Effector memory CD4-positive, alpha-beta T cell (primary cell): ENCODE results near the gene CINP.

Experiments used
- DNase-seq, 3 donors: peaks; one replicate each; pipeline ENCODE4 v3.0.0-alpha.2; 2020
- H3K27ac ChIP-seq: 2 replicates; pipeline ENCODE4 v1.7.0; 2013; ENCODE audit warnings: mild to moderate bottlenecking, low read length, moderate library complexity; ENCODE audit not compliant: insufficient read depth, poor library complexity, severe bottlenecking
- H3K27me3 ChIP-seq: replicated peaks from 2 replicates; pipeline ENCODE4 v1.7.0; 2013; ENCODE audit warnings: mild to moderate bottlenecking, low read length; ENCODE audit not compliant: insufficient read depth, control insufficient read depth, poor library complexity, severe bottlenecking
- H3K36me3 ChIP-seq: 2 replicates; pipeline ENCODE4 v1.7.0; 2013; ENCODE audit warnings: mild to moderate bottlenecking, low read length, moderate library complexity; ENCODE audit not compliant: control insufficient read depth, insufficient read depth
- H3K4me1 ChIP-seq: 2 replicates; pipeline ENCODE4 v1.7.0; 2013; ENCODE audit warnings: low read length, mild to moderate bottlenecking; ENCODE audit not compliant: control insufficient read depth, insufficient read depth, poor library complexity, severe bottlenecking
- H3K4me3 ChIP-seq: 2 replicates; pipeline ENCODE4 v1.7.0; 2013; ENCODE audit warnings: low read length, low read depth, mild to moderate bottlenecking; ENCODE audit not compliant: insufficient read depth, poor library complexity, severe bottlenecking
- H3K9me3 ChIP-seq: 2 replicates; pipeline ENCODE4 v1.7.0; 2013; ENCODE audit warnings: mild to moderate bottlenecking, low read length, moderate library complexity; ENCODE audit not compliant: control insufficient read depth

CINP gene

DNA sequence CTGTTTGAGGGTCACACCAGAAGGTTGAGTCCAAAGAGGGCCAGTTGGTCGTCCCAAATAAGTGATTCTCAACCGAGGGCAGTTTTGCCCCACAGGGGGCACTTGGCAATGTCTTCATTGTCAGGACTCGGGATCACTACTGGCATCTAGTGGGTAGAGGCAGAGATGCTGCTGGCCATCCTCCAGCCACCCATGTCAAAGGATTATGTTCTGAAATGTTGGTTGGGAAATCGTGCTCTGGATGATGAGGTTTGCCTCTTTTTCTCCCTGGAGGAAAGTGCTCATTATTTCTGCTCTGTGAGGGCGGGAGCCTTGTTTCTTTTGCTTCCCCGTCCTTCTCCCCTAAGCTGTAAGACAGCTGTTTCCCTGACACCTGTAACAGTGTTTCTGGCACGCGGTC, 39.6 kb downstream of the CINP start:
- Histone ChIP-seq H3K27me3 (no peaks in the 10 kb centered on the region), H3K27ac (no peak overlapping the region), H3K9me3 (no peaks in the 10 kb centered on the region), H3K4me1 (peaks cover 19% of the 10 kb centered on the region), H3K36me3 (no peaks in the 10 kb centered on the region), H3K4me3 (no peak overlapping the region)
- no peak for DNase-seq

GRCh38 chr14:102321456-102322422, 41.0 kb downstream of the CINP start:
- Histone ChIP-seq H3K9me3 (no peaks in the 10 kb centered on the region), H3K27ac (no peak overlapping the region), H3K4me1 (peaks cover 27% of the 10 kb centered on the region), H3K27me3 (no peaks in the 10 kb centered on the region), H3K36me3 (no peaks in the 10 kb centered on the region), H3K4me3 (no peak overlapping the region)
- no peak for DNase-seq

- DNase-seq: no peak
- Histone ChIP-seq H3K27me3 (no peaks in the 10 kb centered on the region), H3K4me1 (peaks cover 35% of the 10 kb centered on the region), H3K27ac (peak overlapping the region; percentile 90), H3K9me3 (no peaks in the 10 kb centered on the region), H3K36me3 (no peaks in the 10 kb centered on the region), H3K4me3 (no peak overlapping the region)
Observed at GRCh38 chr14:102320671-102321455, 41.8 kb downstream of the CINP start.

DNA sequence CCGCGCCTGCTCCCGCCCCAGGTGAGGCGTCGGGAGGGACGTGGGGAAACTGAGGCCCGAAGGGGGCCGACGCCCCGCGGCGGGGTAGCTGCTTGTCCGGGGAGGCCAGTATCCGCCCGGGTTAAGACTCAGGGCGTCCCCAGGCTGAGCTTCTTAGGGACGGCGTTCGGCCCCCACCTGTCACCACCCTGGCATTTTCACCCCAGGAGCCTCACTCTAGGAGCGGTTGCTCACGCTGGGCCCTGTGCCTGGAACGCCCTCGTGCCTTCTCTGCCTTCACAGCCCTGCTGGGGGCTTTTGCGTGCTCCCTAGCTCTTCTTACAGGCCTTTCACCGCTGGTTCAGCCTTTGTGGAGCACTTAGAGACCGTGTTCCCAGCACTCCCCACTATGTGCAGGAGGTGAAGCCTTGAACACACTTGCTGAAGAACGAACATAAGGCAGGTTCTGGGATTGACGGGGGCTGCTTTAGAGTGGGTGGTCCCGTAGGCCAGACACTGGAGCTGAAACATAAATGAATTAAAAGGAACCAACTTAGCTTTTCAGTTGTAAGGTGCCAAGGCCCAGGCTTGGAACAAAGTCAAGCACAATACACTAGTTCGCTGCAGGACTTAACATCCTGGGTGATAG, 42.5 kb downstream of the CINP start:
- Histone ChIP-seq H3K9me3 (no peaks in the 10 kb centered on the region), H3K4me1 (peaks cover 35% of the 10 kb centered on the region), H3K27ac (peak overlapping the region; percentile 90), H3K27me3 (no peaks in the 10 kb centered on the region), H3K4me3 (peak overlapping the region; percentile 56), H3K36me3 (no peaks in the 10 kb centered on the region)
- peak in 1 of 3 donors; percentile 27 for DNase-seq

- H3K4me3 ChIP-seq: peak within 1 kb of the TSS; percentile 56
- peak within 1 kb of the TSS; percentile 90 for H3K27ac ChIP-seq
- DNase-seq: peak; percentile 84 to 90 (median 86)
- no peaks in the 10 kb centered on the region for H3K27me3 ChIP-seq
- no peaks in the 10 kb centered on the region for H3K9me3 ChIP-seq
- H3K4me1 ChIP-seq: peaks cover 38% of the 10 kb centered on the region
- H3K36me3 ChIP-seq: no peaks in the 10 kb centered on the region
Observed at GRCh38 chr14:102319351-102320032, 43.2 kb downstream of the CINP start, which contains the start of gene ZNF839. Gene ZNF839, plus strand, starts transcription at chr14:102319746. Its CDS starts 20 bp downstream, at chr14:102319766.

- Histone ChIP-seq H3K4me1 (peaks cover 41% of the 10 kb centered on the region), H3K27me3 (no peaks in the 10 kb centered on the region), H3K36me3 (no peaks in the 10 kb centered on the region), H3K9me3 (no peaks in the 10 kb centered on the region), H3K27ac (peak overlapping the region; percentile 90), H3K4me3 (peak overlapping the region; percentile 56)
- no peak for DNase-seq
Observed at GRCh38 chr14:102318781-102319276, 43.9 kb downstream of the CINP start.

DNA sequence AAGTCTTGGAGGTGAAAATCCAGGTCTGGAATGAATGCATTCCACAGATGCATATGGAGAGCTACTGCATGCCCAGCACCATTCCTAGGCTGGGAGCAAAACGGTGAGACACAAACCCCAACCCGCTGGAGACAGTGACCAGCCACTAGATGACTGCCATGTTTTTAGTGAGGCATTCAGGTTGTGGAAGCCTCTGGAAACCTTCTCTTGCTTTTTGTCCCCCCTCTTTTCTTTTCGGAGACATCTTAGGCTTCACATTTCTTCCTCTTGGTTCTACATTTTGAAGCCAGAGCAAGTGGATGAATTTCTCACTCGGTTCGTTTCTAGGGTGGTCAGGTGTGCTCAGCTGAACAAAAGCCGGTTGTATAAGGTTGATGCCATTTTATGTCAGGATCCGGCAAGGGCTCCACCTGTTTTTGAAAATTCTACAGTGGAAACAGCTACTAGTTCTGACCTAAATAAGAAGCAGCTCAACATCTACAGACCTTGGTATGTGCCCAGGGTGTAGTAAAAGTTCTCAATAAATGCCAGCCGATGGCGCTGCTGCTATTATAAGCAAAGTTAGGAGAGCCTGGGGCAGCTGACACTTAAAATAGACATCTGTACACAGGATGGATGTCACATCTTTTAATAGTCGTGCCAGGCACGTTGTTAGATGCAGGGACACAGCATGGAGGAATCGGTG, 45.0 kb downstream of the CINP start:
- Histone ChIP-seq H3K4me1 (peaks cover 41% of the 10 kb centered on the region), H3K27ac (peak overlapping the region; percentile 58), H3K36me3 (no peaks in the 10 kb centered on the region), H3K27me3 (no peaks in the 10 kb centered on the region), H3K4me3 (peak overlapping the region; percentile 52), H3K9me3 (no peaks in the 10 kb centered on the region)
- DNase-seq: no peak

DNA sequence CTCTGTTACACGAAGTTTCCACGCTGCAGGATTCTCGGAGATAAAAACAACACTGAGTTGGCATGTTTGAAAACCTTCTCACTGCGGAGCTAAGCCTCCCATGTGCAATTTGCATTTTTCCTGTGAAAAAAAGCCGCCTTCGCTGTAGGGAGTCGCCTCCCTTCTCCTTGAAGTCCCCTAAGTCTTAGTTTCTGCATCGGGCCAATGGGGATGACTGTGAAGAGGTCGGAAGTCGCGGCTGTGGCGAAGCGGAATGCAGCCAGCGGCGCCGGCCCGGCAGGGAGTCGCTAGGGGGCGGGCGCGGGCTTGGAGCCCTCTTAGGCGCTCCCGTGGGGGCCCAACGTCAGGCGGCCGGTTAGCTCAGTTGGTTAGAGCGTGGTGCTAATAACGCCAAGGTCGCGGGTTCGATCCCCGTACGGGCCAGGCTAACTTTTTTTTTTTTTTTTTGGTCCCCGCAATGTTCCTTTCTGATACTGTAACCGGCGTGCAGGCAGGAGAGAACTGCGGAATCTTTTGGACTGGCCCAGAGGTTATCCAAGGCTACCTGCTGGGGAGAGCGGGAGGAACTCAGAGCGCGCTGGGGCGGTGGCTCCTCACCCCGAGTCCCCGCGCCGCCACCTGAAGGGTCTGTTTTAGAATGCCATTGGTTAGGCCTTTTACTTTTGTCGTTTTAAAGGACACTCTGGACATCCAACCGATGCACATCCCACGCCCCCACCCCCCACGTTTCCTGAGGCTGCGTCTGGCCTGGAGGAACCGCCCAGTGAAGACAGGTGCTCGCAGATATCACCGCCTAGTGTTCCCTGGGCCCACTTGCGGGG, 45.7 kb downstream of the CINP start:
- H3K9me3 ChIP-seq: no peaks in the 10 kb centered on the region
- peak overlapping the region; percentile 58 for H3K27ac ChIP-seq
- H3K4me3 ChIP-seq: peak overlapping the region; percentile 52
- no peaks in the 10 kb centered on the region for H3K27me3 ChIP-seq
- H3K4me1 ChIP-seq: peaks cover 41% of the 10 kb centered on the region
- no peaks in the 10 kb centered on the region for H3K36me3 ChIP-seq
- peak; percentile 89 to 98 (median 91) for DNase-seq
